ENCODE measurements around the gene RPS3A.
"Not testable (repeated sequence)": the region's sequence is repeated elsewhere in the genome, so short reads cannot be mapped to it uniquely, and the experiment has no call there.

The RPS3A gene

GRCh38 chr4:151110236-151110635 is 10.8 kb downstream of the RPS3A start:
- DNase-seq (ENCODE audit: low read depth) = no peak
- no peak for TF ChIP-seq CTCF (IDR thresholded peaks at IDR 0.05; ENCODE audit: low read length, missing control alignments)
- H3K4me3 ChIP-seq (replicated peaks; ENCODE audit: low read depth, low read length) = no peak overlapping the region

- no peak for DNase-seq (ENCODE audit: low read depth)
- TF ChIP-seq CTCF (IDR thresholded peaks at IDR 0.05; ENCODE audit: low read length, missing control alignments) = no peak
- H3K4me3 ChIP-seq (replicated peaks; ENCODE audit: low read depth, low read length) = no peak overlapping the region
These were observed 14.9 kb downstream of the RPS3A start for GRCh38 chr4:151114338-151114737.

- no peak overlapping the region for H3K4me3 ChIP-seq (replicated peaks; ENCODE audit: low read depth, low read length)
- DNase-seq (ENCODE audit: low read depth) = peak; percentile 36
- no peak for TF ChIP-seq CTCF (IDR thresholded peaks at IDR 0.05; ENCODE audit: low read length, missing control alignments)
These were observed 15.6 kb downstream of the RPS3A start for GRCh38 chr4:151114986-151115385.

- DNase-seq (ENCODE audit: low read depth) = peak; percentile 79
- TF ChIP-seq CTCF (IDR thresholded peaks at IDR 0.05; ENCODE audit: low read length, missing control alignments) = peak; percentile 76
- no peak overlapping the region for H3K4me3 ChIP-seq (replicated peaks; ENCODE audit: low read depth, low read length)
These were observed 18.0 kb downstream of the RPS3A start for GRCh38 chr4:151117371-151117962.

- peak; percentile 35 for DNase-seq (ENCODE audit: low read depth)
- TF ChIP-seq CTCF (IDR thresholded peaks at IDR 0.05; ENCODE audit: low read length, missing control alignments) = no peak
- no peak overlapping the region for H3K4me3 ChIP-seq (replicated peaks; ENCODE audit: low read depth, low read length)
These were observed 30.4 kb downstream of the RPS3A start for GRCh38 chr4:151129796-151130195.

- H3K4me3 ChIP-seq (replicated peaks; ENCODE audit: low read depth, low read length) = no peak overlapping the region
- no peak for DNase-seq (ENCODE audit: low read depth)
- TF ChIP-seq CTCF (IDR thresholded peaks at IDR 0.05; ENCODE audit: low read length, missing control alignments) = no peak
These were observed 33.9 kb downstream of the RPS3A start for GRCh38 chr4:151133311-151133710.

- H3K4me3 ChIP-seq (replicated peaks; ENCODE audit: low read depth, low read length); DNase-seq (ENCODE audit: low read depth): not testable (repeated sequence)
These were observed 36.6 kb downstream of the RPS3A start for GRCh38 chr4:151136048-151136447.
